H1 (cell line): ENCODE measurements around the gene CRADD. TPM values are rescaled to one million over a fixed set of nuclear protein-coding genes. Genes with fewer than 3 reads are reported as not detected.

ENCODE experiments used
- CTCF ChIA-PET: fragments of 300-600 bp; sonication (Branson Sonifier 250); formaldehyde crosslinking; loops from one replicate; lab custom pipeline; 2021; ENCODE audit not compliant: partially characterized antibody; lab: Charles Lee
- POLR2A ChIA-PET: fragments of 300-600 bp; sonication (Branson Sonifier 250); formaldehyde crosslinking; loops from one replicate; lab custom pipeline; 2021; ENCODE audit warnings: inconsistent platforms; ENCODE audit not compliant: partially characterized antibody; lab: Charles Lee
- DNase-seq, 2 experiments: peaks; one replicate each; pipeline versions ENCODE4 v3.0.0 to v3.0.0-alpha.2; 2010 to 2022; ENCODE audit warnings: low spot score in 2 of 2, low read depth in 1 of 2, mixed read lengths in 1 of 2
- FAIRE-seq: peaks from 2 replicates; lab custom pipeline; 2011; peaks lifted over from hg19 to GRCh38; lab: Jason Lieb, UNC
- H2AFZ ChIP-seq: 2 replicates; pipeline ENCODE4 v1.8.1; 2012; ENCODE audit warnings: low read length, inconsistent platforms
- H2AK5ac ChIP-seq: 2 replicates; pipeline ENCODE4 v1.6.1; 2013; ENCODE audit warnings: low read depth, low read length
- H2BK120ac ChIP-seq: replicated peaks from 2 replicates; pipeline ENCODE3; 2013; ENCODE audit warnings: low read depth, low read length, inconsistent platforms
- H2BK12ac ChIP-seq: 2 replicates; pipeline ENCODE4 v1.6.1; 2013; ENCODE audit warnings: low read depth, low read length
- H2BK15ac ChIP-seq: 2 replicates; pipeline ENCODE4 v1.6.1; 2013; ENCODE audit warnings: low read length
- H2BK20ac ChIP-seq: 2 replicates; pipeline ENCODE4 v1.6.1; 2013; ENCODE audit warnings: low read length
- H2BK5ac ChIP-seq: 2 replicates; pipeline ENCODE4 v1.6.1; 2013; ENCODE audit warnings: low read depth, low read length
- H3K14ac ChIP-seq: 2 replicates; pipeline ENCODE4 v1.6.1; 2013; ENCODE audit warnings: inconsistent platforms; ENCODE audit not compliant: insufficient read length
- H3K18ac ChIP-seq: 2 replicates; pipeline ENCODE4 v1.6.1; 2013; ENCODE audit warnings: low read length; ENCODE audit errors: extremely low read depth
- H3K23ac ChIP-seq: 2 replicates; pipeline ENCODE4 v1.6.1; 2013; ENCODE audit warnings: inconsistent platforms; ENCODE audit not compliant: insufficient read length
- H3K23me2 ChIP-seq: 2 replicates; pipeline ENCODE4 v1.6.1; 2013; ENCODE audit warnings: low read depth, low read length
- H3K27ac ChIP-seq: 2 replicates; pipeline ENCODE4 v1.6.1; 2011; ENCODE audit warnings: low read depth, low read length, inconsistent platforms
- H3K27me3 ChIP-seq, 4 experiments: replicated peaks in 1 of 4; 1 replicate in 1 of 4; 2 replicates in 3 of 4; pipeline versions ENCODE4 v1.6.1 to v1.8.1; 2011 to 2013; ENCODE audit warnings: low read length in 3 of 4, mild to moderate bottlenecking in 3 of 4, inconsistent platforms in 2 of 4, mixed read lengths in 2 of 4, moderate library complexity in 1 of 4; ENCODE audit not compliant: control insufficient read depth in 3 of 4, insufficient read depth in 3 of 4; ENCODE audit errors: extremely low read depth in 1 of 4
- H3K36me3 ChIP-seq, 4 experiments: 2 replicates each; pipeline versions ENCODE4 v1.6.1 to v1.8.1; 2011 to 2013; ENCODE audit warnings: mild to moderate bottlenecking in 4 of 4, low read length in 3 of 4, moderate library complexity in 2 of 4, control low read depth in 1 of 4, inconsistent platforms in 1 of 4; ENCODE audit not compliant: insufficient read depth in 4 of 4, control insufficient read depth in 2 of 4
- H3K4ac ChIP-seq: replicated peaks from 2 replicates; pipeline ENCODE3; 2013; ENCODE audit warnings: low read length, low read depth, mixed read lengths, inconsistent platforms; ENCODE audit not compliant: insufficient read length
- H3K4me1 ChIP-seq, 4 experiments: replicated peaks in 1 of 4; 1 replicate in 1 of 4; 2 replicates in 3 of 4; pipeline versions ENCODE4 v1.6.1 to v1.8.1; 2011 to 2013; ENCODE audit warnings: low read length in 3 of 4, inconsistent platforms in 2 of 4, mixed read lengths in 1 of 4; ENCODE audit not compliant: insufficient read depth in 4 of 4, control insufficient read depth in 3 of 4
- H3K4me2 ChIP-seq, 2 experiments: 2 replicates each; pipeline versions ENCODE4 v1.6.1 to v1.8.1; 2011 to 2013; ENCODE audit warnings: low read depth in 2 of 2, low read length in 2 of 2, control low read depth in 1 of 2, inconsistent platforms in 1 of 2, mild to moderate bottlenecking in 1 of 2; ENCODE audit not compliant: insufficient read depth in 1 of 2
- H3K4me3 ChIP-seq, 4 experiments: fragments of 200-600, 300-600 bp in 1 of 4; sonication (generic), shearing (Covaris generic), sonication (Bioruptor Twin) in 1 of 4; 2 replicates each; pipeline versions ENCODE4 v1.5.1 to v1.8.1; 2011 to 2016; ENCODE audit warnings: low read length in 4 of 4, low read depth in 3 of 4, control low read depth in 2 of 4, inconsistent platforms in 2 of 4, mild to moderate bottlenecking in 2 of 4, mixed read lengths in 1 of 4, moderate library complexity in 1 of 4; ENCODE audit not compliant: insufficient read depth in 2 of 4; ENCODE audit errors: extremely low read depth in 1 of 4
- H3K56ac ChIP-seq: replicated peaks from 2 replicates; pipeline ENCODE3; 2013; ENCODE audit warnings: low read depth, mild to moderate bottlenecking, mixed read lengths, low read length, inconsistent platforms; ENCODE audit not compliant: insufficient read length
- H3K79me1 ChIP-seq: 2 replicates; pipeline ENCODE4 v1.6.1; 2013; ENCODE audit warnings: low read depth, low read length, control low read depth
- H3K79me2 ChIP-seq, 2 experiments: 2 replicates each; pipeline versions ENCODE4 v1.6.1 to v1.8.1; 2012 to 2013; ENCODE audit warnings: low read length in 2 of 2, mild to moderate bottlenecking in 2 of 2, inconsistent platforms in 1 of 2; ENCODE audit not compliant: insufficient read depth in 2 of 2, control insufficient read depth in 1 of 2
- H3K9ac ChIP-seq, 4 experiments: replicated peaks in 1 of 4; 1 replicate in 1 of 4; 2 replicates in 3 of 4; pipeline versions ENCODE4 v1.6.1 to v1.8.1; 2011 to 2013; ENCODE audit warnings: low read depth in 3 of 4, low read length in 3 of 4, control low read depth in 2 of 4, mild to moderate bottlenecking in 2 of 4, moderate library complexity in 2 of 4, inconsistent platforms in 1 of 4; ENCODE audit errors: extremely low read depth in 1 of 4
- H3K9me3 ChIP-seq, 2 experiments: 2 replicates each; pipeline versions ENCODE4 v1.6.1 to v1.8.1; 2012 to 2013; ENCODE audit warnings: mild to moderate bottlenecking in 2 of 2, moderate library complexity in 2 of 2, control low read depth in 1 of 2, inconsistent platforms in 1 of 2, low read depth in 1 of 2, low read length in 1 of 2, mixed read lengths in 1 of 2; ENCODE audit not compliant: insufficient read depth in 2 of 2
- H4K20me1 ChIP-seq, 2 experiments: replicated peaks in 1 of 2; 2 replicates each; pipeline versions ENCODE3 to v1.8.1; 2011 to 2013; ENCODE audit warnings: inconsistent platforms in 2 of 2, low read length in 2 of 2, mild to moderate bottlenecking in 1 of 2; ENCODE audit not compliant: insufficient read depth in 2 of 2, control insufficient read depth in 1 of 2
- H4K5ac ChIP-seq: 2 replicates; pipeline ENCODE4 v1.6.1; 2013; ENCODE audit warnings: low read length, low read depth, mixed read lengths, inconsistent platforms; ENCODE audit not compliant: insufficient read length
- H4K8ac ChIP-seq: 2 replicates; pipeline ENCODE4 v1.8.0; 2013; ENCODE audit warnings: mild to moderate bottlenecking, moderate library complexity, low read length, inconsistent platforms; ENCODE audit not compliant: insufficient read depth; ENCODE audit errors: extremely low read depth
- H4K91ac ChIP-seq: replicated peaks from 2 replicates; pipeline ENCODE3; 2013; ENCODE audit warnings: low read length, mixed read lengths, inconsistent platforms; ENCODE audit not compliant: insufficient read length
- CHD1 ChIP-seq: IDR thresholded peaks from 2 replicates; pipeline ENCODE4 v1.6.1; 2012; ENCODE audit warnings: low read depth, low read length, improper control_type of control experiment
- KDM4A ChIP-seq: IDR thresholded peaks from one replicate; pipeline ENCODE4 v1.7.1; 2012; ENCODE audit warnings: low read depth, mild to moderate bottlenecking, moderate library complexity, low read length, inconsistent platforms; ENCODE audit not compliant: severe bottlenecking
- SIRT6 ChIP-seq: IDR thresholded peaks from one replicate; pipeline ENCODE4 v1.7.1; 2012; ENCODE audit warnings: low read length, inconsistent platforms
- SP2 ChIP-seq: IDR thresholded peaks from 2 replicates; pipeline ENCODE4 v1.6.1; 2012; ENCODE audit warnings: mild to moderate bottlenecking, low read length, inconsistent platforms
- SUZ12 ChIP-seq: fragments of 200-600 bp; sonication (generic); IDR thresholded peaks from 2 replicates; pipeline ENCODE4 v1.6.1; 2012; ENCODE audit warnings: mild to moderate bottlenecking, inconsistent platforms, low read length, moderate library complexity, mixed read lengths
- WGBS, 2 experiments: shearing (Covaris generic) in 1 of 2; methylation state at CpG; one replicate each; pipeline versions ENCODE4 v1.1.6 to v1.1.7; 2013 to 2015; ENCODE audit warnings: low lambda C conversion rate in 2 of 2, mixed read lengths in 2 of 2, inconsistent platforms in 1 of 2, low coverage in 1 of 2, missing lambda C conversion rate in 1 of 2; ENCODE audit not compliant: insufficient replicate concordance in 2 of 2, insufficient coverage in 1 of 2, insufficient read length in 1 of 2; ENCODE audit errors: extremely low coverage in 1 of 2, missing lambda C conversion rate in 1 of 2; 5-methylcytosine and 5-hydroxymethylcytosine counted together
- polyA plus RNA-seq, 7 experiments: library from polyadenylated mRNA; depleted of rRNA in 3 of 7; stranded (reverse) in 5 of 7; unstranded in 2 of 7; fragments of >200 nt in 5 of 7; fragments of 200-250 nt in 2 of 7; gene quantifications; 1 replicate in 5 of 7; 2 replicates in 1 of 7; 4 replicates in 1 of 7; pipeline versions ENCODE4 v1.2.1 to v1.2.3, GENCODE V29; 2011 to 2013; ENCODE audit warnings: missing spikeins in 2 of 7, mixed read lengths in 2 of 7
- total RNA-seq: library from RNA; stranded (reverse); fragmentation: NEBNext Ultra II Directional; extraction: Animal tissue kit (Norgen Biotek cat#: 25700); gene quantifications from 2 replicates; pipeline ENCODE4 v1.2.1, GENCODE V29; 2021

CRADD gene
- total and polyA plus RNA-seq, 2 of the 8 experiments (the other 6 are each of a cell fraction or from before 2014, with no cell fraction given) = 8.1 to 15.4 TPM

GRCh38 chr12:93776581-93777018, 99.4 kb downstream of the CRADD start:
- Histone ChIP-seq H3K18ac (no peak overlapping the region), H2BK5ac (no peak overlapping the region), H2BK15ac (no peak overlapping the region), H2AK5ac (no peak overlapping the region), H3K36me3 (no peaks in the 10 kb centered on the region), H3K23ac (no peak overlapping the region), H3K79me2 (no peaks in the 10 kb centered on the region), H2BK12ac (no peak overlapping the region), H3K9ac (no peak overlapping the region), H3K4me1 (peaks cover 0 to 8% (median 0%) of the 10 kb centered on the region in 4 experiments; a peak in 1 of 7 replicates), H3K79me1 (no peaks in the 10 kb centered on the region), H2BK120ac (no peak overlapping the region), H4K20me1 (no peaks in the 10 kb centered on the region), H2BK20ac (no peak overlapping the region), H2AFZ (no peak overlapping the region), H3K23me2 (no peaks in the 10 kb centered on the region), H4K8ac (no peak overlapping the region), H3K9me3 (no peaks in the 10 kb centered on the region), H3K27ac (no peak overlapping the region), H4K5ac (no peak overlapping the region), H3K4me2 (no peak overlapping the region), H3K56ac (no peak overlapping the region), H3K27me3 (no peaks in the 10 kb centered on the region), H3K4me3 (no peak overlapping the region), H3K4ac (no peak overlapping the region), H3K14ac (no peak overlapping the region), H4K91ac (no peak overlapping the region)
- DNase-seq = no peak
- TF ChIP-seq SIRT6 = no peak
- TF ChIP-seq CHD1 = no peak
- no peak for TF ChIP-seq KDM4A
- TF ChIP-seq SP2 = no peak
- TF ChIP-seq SUZ12 = no peak
- CTCF ChIA-PET = interaction anchor here (0.7 to 1.3 kb wide), 2 partner anchors 10 to 85 kb away, joined by 3 to 4 read pairs; no protein-coding TSS in a partner anchor
- 94% methylated on average over 2 of the region's 2 CpGs; no CpG with 5 or more reads in 1 of the 2 experiments for WGBS, 2 experiments
- no peak for FAIRE-seq
- POLR2A ChIA-PET = no interaction called here
